Measurements from ENCODE around the gene KATNB1. TPM values are rescaled to one million over a fixed set of nuclear protein-coding genes. Genes with fewer than 3 reads are reported as not detected.

The KATNB1 gene, protein sequence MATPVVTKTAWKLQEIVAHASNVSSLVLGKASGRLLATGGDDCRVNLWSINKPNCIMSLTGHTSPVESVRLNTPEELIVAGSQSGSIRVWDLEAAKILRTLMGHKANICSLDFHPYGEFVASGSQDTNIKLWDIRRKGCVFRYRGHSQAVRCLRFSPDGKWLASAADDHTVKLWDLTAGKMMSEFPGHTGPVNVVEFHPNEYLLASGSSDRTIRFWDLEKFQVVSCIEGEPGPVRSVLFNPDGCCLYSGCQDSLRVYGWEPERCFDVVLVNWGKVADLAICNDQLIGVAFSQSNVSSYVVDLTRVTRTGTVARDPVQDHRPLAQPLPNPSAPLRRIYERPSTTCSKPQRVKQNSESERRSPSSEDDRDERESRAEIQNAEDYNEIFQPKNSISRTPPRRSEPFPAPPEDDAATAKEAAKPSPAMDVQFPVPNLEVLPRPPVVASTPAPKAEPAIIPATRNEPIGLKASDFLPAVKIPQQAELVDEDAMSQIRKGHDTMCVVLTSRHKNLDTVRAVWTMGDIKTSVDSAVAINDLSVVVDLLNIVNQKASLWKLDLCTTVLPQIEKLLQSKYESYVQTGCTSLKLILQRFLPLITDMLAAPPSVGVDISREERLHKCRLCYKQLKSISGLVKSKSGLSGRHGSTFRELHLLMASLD
- polyA plus RNA-seq (ENCODE audit: insufficient read length in 3 of 3): 10 to 100 TPM; 25.4 to 26.5 (median 25.6) TPM
- long read RNA-seq, donor 1, transcript KATNB1-201 (20 exons, 2,664 nt): major isoform, 5 of 5 reads
- long read RNA-seq, donor 1, partial matches to known transcripts: 0 of 5 reads
- long read RNA-seq, donor 1, other reads (novel, unspliced or antisense): 0 of 5 reads
- long read RNA-seq, donor 2, partial matches to known transcripts: 0 of 2 reads
- long read RNA-seq, donor 2, other reads (novel, unspliced or antisense): 0 of 2 reads
- long read RNA-seq, donor 3, partial matches to known transcripts: 0 of 3 reads
- long read RNA-seq, donor 3, other reads (novel, unspliced or antisense): 0 of 3 reads
- long read RNA-seq, donor 4, partial matches to known transcripts: 0 of 1 reads
- long read RNA-seq, donor 4, other reads (novel, unspliced or antisense): 0 of 1 reads
- long read RNA-seq, donor 5, partial matches to known transcripts: 0 of 3 reads
- long read RNA-seq, donor 5, other reads (novel, unspliced or antisense): 0 of 3 reads
- long read RNA-seq, donor 6, partial matches to known transcripts: 0 of 3 reads
- long read RNA-seq, donor 6, other reads (novel, unspliced or antisense): 0 of 3 reads
- long read RNA-seq, donor 7, transcript KATNB1-201 (20 exons, 2,664 nt): major isoform, 5 of 6 reads
- long read RNA-seq, donor 7, partial matches to known transcripts: 0 of 6 reads
- long read RNA-seq, donor 7, other reads (novel, unspliced or antisense): 0 of 6 reads
- long read RNA-seq, donor 8, partial matches to known transcripts: 0 of 1 reads
- long read RNA-seq, donor 8, other reads (novel, unspliced or antisense): 0 of 1 reads
- long read RNA-seq, donor 9, partial matches to known transcripts: 0 of 1 reads
- long read RNA-seq, donor 9, other reads (novel, unspliced or antisense): 0 of 1 reads
- long read RNA-seq, donor 10, partial matches to known transcripts: 11 of 26 reads
- long read RNA-seq, donor 10, other reads (novel, unspliced or antisense): 13 of 26 reads
- long read RNA-seq, donor 11, partial matches to known transcripts: 0 of 1 reads
- long read RNA-seq, donor 11, other reads (novel, unspliced or antisense): 0 of 1 reads
- long read RNA-seq, donor 12, partial matches to known transcripts: 0 of 4 reads
- long read RNA-seq, donor 12, other reads (novel, unspliced or antisense): 0 of 4 reads
- long read RNA-seq, donor 13: 0 reads
- long read RNA-seq, donor 14: 0 reads
- long read RNA-seq, donor 15: 0 reads
- long read RNA-seq, donor 16, partial matches to known transcripts: 0 of 5 reads
- long read RNA-seq, donor 16, other reads (novel, unspliced or antisense): 0 of 5 reads

DNA sequence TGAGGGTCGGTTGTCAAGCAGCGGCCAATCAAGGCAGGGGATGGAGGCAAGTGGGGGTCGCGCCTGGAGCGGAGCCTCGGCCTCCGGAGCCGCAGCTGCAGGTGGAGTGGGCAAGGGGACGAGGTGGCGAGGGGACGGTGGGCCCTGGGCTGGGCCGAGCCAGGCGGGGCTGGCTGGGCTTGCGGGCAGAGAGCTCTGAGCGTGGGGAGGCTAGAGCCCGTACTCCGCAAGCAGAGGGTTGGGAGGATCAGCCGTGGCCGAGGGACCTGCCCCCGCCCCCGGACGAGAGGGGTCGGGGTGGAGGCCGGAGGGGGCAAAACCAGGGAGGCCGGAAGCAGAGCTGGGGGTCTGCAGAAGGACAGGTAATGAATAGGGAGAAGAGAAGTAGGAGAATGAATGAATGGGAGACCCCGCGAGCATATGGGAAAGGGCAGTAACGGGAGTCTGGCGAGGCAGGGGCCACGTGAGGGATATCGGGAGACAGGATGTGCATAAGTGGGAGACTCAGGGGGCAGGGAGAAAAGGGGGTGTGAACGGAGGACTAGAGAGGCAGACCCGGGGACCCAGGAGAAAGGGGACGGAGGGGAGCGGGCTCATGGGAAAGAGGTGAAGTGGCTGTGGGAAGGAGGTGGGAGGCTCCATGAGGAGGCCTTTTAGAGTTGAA lies at the start of gene KATNB1:
Gene KATNB1 (plus strand): TSS at position 16 of the 664 bp plus-strand sequence. CDS start 1,474 bp downstream, outside the sequence.
- no peak for DNase-seq

DNA sequence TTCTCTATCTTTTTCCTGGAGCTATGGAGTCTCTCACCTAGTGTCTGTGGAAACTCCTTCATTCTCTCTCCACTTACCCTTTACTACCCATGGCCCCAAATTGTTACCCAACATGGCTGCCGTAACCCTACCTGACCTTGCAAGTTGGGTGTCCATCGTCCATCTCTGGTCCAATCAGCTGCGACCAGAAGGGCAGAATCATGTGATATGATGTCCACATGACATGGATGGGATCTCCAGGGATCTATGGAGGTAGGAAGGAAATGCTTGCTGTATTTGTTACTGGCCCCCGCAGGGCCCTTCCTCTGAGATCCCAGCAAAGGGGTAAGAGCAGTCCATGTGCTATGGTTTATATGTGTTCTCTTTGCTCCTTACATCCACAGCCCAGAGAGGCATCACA lies 49.0 kb upstream of the KATNB1 start:
- DNase-seq: no peak

DNA sequence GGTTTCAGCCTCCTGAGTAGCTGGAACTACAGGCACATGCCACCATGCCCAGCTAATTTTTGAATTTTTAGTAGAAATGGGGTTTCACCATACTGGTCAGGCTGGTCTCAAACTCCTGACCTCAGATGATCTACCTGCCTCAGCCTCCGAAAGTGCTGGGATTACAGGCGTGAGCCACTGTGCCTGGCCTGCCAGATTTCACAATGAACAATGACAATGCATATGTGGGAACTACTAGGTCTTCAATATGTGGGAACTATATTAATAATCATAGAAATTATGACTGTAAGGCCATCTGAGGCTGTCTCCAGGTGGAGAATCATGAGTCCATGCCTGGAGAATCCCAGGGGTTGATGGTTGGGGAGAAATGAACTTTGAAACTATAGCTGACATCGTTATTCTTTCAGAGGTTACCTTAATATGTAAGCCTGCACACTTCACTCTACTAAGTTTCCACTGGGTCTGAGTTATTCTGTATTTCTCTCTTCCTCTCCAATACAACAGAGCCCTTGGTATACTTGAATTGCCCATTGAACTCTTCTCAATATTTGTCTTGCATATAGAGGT lies 48.1 kb upstream of the KATNB1 start:
- DNase-seq: no peak

DNA sequence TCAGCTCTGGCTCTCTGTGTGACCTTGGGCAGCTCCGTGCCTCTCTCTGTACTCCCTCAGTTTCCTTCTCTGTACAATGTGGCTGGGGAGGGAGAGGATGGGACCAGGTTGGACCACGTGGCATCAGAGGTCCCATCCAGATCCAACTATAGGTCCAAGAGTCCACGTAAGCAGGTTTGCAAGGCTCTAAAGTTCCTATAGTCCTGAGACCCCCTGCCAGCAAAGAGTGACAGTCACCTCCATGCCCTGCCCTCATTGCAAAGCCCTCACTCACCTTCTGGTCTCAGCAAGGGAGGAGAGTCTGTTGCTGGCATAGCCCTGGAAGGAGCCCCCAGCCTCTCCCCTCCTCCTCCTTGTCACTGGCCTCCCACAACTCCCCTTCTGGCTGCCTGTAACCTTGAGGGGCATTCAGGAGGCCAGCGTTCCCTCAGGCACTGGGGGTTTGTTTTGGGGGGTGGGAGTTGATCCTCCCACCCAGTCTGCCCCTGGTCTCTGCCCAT lies 47.0 kb upstream of the KATNB1 start:
- DNase-seq: no peak

DNA sequence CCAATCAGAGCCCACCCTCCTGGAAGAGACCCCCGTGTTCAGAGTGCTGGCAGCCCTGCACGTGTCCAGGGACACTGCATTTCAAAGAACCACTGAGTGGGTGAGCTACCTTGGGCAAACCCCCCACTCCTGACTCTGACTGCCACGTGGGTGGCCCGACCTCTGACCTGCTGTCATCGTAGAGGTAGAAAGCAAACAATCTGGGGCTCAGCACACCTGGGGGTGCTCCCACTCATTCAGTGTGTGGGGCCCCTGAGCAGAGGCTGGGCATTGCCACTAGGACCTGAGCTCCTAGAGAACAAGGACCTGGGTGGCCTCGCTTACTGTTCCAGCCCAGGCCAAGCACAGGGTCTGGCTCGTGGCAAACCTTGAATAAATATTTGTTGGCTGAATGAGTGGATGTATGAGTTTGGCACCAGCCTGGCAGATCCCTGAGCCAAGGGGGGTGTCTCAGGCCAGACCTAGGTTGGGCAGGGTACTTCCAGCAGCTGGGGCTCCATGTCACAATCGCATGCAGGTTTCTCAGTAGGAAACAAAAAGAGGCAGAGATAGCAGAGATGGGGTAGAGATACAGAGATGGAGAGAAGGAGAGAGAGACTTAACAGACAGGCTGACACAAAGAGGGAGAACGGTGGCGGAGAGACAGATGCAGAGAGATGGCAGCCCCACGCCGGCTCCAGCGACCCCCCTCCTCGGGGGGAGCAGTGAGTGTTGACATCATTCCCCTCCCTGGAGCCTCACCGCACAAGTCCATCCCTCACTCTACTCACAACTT lies 46.4 kb upstream of the KATNB1 start:
- DNase-seq: no peak

DNA sequence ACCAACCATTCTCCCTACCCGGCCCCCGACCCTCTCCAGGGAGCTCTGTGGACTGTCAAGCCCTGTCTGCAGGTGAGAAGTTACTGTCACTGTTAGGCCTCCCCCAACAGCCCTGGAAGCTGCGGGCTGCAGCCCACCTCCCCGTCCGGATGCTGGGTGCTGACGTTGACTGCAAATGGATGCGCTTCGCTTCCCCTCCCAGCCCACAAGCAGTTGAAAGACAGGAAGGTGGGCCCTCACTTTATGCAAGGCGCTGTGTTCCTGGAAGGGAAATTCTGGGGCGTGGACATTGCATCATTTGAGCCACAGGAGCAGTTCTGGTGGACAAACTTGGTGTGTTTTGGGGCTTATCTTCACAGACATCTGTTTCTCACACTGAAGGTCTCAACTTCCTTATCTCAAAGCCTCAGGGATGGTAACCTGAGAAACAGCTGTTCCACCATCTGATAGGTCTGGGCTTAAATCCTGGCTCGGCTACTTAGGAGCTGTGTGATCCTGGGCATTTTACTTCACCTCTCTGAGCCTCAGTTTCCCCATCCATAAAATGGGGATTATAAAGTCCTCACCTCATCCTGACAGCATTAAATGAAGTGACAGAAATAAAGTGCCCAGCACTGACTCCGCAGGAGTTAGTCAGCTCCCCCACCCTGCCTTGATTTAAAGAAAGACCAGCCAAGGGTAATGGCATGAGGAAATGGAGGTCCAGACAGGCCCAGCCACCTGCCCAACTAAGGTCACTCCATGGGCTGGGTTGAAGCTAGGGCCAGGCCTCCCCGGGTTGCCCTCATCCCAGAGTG lies 45.6 kb upstream of the KATNB1 start:
- peak; percentile 58 for DNase-seq

DNA sequence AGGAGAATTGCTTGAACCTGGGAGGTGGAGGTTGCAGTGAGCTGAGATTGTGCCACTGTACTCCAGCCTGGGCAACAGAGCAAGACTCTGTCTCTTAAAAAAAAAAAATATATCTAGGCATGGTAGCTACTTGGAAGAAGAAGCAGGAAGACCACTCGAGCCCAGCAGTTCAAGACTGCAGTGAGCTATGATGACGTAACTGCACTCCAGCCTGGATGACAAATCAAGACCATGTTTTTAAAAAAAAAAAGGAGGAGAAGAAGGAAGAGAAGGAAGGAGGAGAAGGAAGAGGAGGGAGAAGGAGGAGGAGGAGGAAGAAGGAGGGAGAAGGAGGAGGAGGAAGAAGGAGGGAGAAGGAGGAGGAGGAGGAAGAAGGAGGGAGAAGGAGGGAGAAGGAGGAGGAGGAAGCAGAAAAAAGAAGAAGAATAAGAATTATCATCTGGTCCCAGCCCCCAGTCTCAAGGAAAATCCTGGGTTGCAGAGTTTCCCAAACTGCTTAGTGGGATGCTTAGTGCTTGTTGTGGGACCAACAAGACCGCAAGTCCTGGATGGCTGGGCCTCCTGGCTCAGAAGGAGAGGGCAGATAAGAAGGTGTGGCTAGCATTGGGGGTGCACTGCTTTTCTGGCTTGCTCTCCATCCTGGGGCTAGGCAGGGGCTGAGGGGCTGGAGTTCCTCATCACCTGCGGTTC lies 44.6 kb upstream of the KATNB1 start:
- no peak for DNase-seq

DNA sequence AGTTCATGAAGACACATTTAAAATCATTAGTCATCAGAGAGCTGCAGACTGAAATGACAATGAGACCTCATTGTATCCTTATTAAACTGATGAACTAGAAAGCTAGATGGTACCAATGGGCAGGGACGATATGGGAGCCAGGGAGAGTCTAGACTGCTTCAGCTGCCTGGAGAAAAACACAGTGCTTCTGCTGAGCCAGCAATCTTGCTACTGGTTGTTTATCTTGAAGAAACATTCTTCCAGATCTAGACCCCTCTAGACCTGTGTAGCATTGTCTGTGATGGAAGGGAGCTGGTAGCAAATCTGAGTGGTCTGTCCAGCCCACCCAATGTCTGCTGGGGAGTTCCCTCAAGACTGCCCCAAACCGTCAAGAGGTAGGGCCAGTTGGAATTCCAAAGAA lies 42.9 kb upstream of the KATNB1 start:
- DNase-seq: no peak

DNA sequence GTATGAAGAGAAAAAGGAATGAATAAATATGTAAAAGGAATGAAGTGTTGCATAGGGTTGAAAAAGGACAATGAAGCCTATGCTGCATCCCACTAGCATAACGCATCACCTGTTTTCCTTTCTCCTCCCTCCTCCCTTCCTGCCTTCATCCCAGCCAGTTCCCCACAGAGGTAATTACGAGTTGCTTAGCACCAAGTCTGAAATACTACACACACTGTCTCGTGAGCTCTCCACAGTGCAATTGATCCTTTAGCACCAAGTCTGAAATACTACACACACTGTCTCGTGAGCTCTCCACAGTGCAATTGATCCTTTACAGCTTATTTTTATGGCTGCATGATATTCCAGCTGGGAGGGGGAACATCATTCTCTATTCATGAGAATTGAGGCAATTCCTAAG lies 42.0 kb upstream of the KATNB1 start:
- no peak for DNase-seq

DNA sequence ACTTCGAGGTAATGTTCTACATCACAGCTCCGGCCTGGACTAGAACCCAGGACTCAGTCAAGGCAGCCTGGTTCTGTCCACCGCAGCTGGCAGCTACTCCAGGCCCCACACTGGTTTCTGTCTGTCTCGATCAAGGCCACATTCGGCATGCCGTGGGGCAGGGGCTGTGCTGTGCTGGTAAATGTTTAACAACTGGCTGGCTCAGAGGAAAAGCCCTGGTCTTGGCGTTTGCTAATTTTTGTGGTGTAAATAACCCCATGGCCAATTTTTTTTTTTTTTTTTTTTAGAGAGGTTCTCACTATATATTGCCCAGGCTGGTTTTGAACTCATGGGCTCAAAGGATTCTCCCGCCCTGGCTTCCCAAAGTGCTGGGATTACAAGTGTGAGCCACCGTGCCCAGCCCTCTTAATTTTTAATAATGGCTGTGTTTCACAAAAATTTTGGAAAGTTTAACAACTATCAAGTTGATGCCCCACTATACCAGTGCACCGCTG lies 41.3 kb upstream of the KATNB1 start:
- DNase-seq: no peak

DNA sequence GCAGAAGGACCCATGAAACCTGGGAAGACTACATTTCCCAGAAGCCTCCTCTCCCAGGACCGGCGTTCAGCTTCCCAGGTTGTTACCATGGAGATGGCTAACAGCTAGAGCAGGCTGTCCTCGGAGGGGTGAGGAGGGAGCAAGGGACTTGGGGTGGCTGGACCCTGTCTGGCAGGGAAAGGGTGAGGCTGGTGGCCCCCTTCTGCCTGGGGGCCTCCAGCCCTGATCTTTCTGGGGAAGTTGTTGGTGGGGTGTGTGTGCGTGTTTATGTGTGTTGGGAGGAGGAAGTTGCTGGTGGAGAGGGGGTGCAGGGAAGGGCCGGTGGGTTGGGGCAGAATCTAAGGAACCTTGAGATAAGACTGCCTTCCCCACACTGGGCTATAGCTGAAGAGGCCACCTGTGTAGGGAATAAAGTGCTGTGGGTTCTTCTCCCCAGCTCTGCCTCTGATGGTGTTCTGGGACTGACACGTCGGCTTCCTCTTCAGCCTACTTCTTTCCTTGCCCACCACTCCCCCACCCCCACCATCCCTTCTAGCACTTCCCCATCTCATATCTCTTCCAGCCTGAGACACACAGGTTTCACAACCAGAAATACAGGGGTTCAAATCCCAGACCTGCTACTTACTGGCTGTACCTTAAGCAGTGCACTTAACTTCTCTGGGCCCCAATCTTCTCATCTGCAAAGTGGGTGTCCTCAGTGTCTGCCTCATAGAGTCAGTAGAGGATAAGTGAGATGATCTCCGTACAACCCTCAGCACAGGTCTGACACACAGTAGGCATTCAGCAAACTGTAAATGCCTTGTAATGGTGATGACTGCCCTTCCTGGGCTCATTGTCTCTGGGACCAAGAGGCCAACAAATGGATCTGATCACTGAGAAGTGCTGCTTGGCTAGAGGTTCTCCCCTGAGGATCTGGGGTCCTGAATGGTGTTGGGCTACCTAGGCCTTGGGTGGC lies 40.6 kb upstream of the KATNB1 start, which contains the start of gene DRC7:
Gene DRC7 (plus strand): TSS at position 82 of the 955 bp plus-strand sequence. CDS start 3,144 bp downstream, outside the sequence.
- DNase-seq: peak; percentile 75

DNA sequence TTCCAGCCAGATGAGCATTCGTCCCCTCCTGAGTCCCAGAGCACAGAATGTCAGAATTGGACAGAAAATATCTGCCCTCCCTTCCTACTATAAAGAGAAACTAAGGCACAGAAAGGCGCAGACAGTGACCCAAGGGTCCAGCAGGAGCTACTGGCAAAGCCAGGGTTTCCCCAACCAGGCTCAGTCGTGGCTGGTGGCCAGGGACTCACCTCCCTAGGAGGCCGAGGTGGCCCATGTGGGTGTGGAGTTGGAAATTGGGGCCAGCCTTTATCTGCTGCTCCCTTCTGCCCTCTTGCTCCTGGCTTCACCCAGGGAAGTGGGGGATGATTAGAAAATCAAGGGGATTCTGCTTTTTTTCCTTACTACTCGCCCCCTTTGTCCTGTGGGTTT lies 39.9 kb upstream of the KATNB1 start:
- DNase-seq: no peak

DNA sequence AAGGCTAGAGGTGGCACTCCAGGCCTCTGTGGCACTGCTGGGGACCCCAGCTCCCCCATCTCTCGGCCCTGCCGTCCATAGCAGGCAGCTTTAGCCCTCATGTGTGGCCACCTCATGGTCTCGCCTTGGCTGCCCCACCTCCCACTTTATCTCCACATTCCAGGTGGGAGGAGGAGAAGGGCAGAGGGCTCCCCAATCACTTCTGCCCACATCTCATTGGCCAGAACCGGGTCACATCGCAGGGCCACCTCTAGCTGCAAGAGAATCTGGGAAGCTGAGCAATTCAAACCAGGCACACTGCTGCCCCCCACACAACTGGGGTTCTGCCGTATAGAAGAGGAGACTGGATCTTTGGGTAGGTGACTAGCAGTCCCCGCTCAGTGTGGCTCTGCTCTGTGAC lies 39.3 kb upstream of the KATNB1 start:
- no peak for DNase-seq

DNA sequence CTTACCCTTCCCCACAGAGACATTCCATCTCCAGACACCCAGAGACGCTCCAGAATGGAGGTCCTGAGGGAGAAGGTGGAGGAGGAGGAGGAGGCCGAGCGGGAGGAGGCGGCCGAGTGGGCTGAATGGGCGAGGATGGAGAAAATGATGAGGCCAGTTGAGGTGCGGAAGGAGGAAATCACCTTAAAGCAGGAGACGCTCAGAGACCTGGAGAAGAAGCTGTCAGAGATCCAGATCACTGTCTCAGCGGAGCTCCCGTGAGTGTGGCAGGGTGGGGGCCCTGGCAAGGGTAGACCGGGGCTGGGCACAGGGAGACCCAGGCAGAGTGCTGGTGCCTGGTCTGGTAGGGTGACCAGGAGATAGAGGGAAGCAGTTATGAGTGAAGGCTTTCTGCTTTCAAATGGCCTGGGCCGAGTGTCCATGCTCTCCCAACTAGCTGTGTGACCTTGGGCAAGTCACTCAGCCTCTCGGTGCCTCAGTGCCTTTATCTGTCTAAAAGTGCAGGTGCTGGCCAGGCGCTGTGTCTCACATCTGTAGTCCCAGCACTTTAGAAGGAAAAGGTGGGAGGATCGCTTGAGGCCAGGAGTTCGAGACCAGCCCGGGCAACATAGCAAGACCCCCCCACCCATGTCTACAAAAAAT lies 37.6 kb upstream of the KATNB1 start:
- no peak for DNase-seq

DNA sequence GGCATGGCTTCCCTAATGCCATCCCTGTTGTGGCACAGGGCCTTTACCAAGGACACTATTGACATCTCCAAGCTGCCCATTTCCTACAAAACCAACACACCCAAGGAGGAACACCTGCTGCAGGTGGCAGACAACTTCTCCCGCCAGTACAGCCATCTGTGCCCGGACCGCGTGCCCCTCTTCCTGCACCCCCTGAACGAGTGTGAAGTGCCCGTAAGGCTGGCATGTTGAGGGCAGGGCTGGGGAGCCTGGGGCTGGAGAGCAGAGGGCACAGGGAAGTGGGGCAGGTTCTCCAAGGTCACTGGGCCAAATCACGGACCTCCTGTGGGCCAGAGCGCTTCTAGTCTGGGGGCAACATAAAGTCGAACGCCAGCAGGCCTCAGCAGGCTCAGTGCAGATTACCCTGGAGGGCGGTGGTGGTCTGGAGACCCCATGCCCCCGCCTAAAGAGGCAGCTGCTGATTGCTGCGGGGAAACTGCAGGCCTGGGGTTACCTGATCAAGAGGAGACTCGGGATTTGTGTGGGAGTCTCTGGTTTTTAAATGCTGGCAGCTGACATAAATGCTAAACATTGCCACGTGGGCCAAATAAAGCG lies 36.7 kb upstream of the KATNB1 start:
- no peak for DNase-seq
